GM21723 (cell line): ENCODE results near the gene CLEC4E.
"Not testable (repeated sequence)": the region's sequence is repeated elsewhere in the genome, so short reads cannot be mapped to it uniquely, and the experiment has no call there.

Source experiments
- ATAC-seq: cut with Tn5 transposase; IDR thresholded peaks from one replicate; pipeline ENCODE4 v1.9.1; 2021; ENCODE audit warnings: mild to moderate bottlenecking, moderate library complexity; ENCODE audit not compliant: unreplicated experiment

The CLEC4E gene

DNA sequence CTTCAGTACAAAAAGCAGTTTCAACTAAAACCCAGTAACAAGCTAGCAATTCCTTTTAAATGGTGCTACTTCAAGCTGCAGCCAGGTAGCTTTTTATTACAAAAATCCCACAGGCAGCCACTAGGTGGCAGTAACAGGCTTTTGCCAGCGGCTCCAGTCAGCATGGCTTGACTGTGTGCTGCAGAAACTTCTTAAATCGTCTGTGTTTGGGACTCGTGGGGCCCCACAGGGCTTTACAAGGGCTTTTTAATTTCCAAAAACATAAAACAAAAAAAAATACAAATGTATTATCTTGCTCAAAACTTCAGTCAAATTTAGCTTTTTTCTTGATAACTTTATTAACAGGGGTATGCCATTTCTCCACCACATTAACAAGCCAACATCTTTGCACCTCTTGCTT, 3.6 kb upstream of the CLEC4E start:
- peak; percentile 79 for ATAC-seq

DNA sequence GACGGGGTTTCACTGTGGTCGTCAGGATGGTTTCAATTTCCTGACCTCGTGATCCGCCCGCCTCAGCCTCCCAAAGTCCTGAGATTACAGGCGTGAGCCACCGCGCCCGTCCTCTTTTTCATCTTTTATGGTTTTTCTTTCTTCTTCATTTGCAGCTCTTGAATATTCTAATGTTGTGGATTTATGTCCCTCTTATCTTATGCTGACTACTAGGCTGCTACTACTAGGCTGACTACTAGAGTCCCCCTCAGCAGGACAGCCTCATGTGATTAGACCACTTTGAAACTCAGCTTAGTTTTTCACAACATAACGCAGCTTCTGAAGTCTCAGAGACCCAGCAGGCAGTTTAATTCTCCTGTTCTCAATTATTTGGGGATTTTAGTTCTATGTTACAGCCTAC, 857 bp upstream of the CLEC4E start:
- ATAC-seq: no peak

DNA sequence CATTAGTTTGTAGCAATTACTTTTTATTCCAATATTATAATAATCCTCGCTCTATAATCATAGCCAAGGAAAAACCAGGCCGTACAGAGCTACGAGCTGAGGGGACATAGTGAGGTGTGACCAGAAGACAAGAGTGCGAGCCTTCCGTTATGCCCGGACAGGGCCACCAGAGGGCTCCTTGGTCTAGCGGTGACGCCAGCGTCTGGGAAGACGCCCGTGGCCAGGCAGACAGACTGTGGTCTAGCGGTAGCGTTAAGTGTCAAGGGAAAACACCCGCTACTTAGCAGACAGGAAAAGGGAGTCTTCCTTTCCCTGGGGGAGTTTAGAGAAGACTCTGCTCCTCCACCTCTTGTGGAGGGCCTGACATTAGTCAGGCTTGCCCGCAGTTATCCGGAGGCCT, 2.9 kb downstream of the CLEC4E start:
- ATAC-seq: not testable (repeated sequence)

DNA sequence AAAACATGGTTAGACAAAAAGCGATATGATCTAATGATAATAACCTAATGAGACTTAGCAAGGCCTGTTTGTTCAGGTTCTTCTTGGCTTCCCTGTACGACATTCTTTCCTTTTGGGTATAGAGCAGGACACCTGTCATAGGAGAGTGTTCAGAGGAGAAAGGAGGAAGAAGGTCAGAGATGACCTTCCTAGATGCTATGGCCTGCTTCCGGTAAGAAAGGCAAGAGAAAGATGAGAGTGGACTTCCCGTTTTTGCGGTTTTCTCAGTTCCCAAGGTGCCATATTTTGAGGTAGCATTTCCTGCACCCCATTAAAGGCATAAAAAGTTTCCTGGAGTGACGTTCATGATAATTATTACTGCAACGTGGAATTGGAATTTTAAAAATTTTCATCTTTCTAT, 8.7 kb downstream of the CLEC4E start:
- ATAC-seq: no peak

DNA sequence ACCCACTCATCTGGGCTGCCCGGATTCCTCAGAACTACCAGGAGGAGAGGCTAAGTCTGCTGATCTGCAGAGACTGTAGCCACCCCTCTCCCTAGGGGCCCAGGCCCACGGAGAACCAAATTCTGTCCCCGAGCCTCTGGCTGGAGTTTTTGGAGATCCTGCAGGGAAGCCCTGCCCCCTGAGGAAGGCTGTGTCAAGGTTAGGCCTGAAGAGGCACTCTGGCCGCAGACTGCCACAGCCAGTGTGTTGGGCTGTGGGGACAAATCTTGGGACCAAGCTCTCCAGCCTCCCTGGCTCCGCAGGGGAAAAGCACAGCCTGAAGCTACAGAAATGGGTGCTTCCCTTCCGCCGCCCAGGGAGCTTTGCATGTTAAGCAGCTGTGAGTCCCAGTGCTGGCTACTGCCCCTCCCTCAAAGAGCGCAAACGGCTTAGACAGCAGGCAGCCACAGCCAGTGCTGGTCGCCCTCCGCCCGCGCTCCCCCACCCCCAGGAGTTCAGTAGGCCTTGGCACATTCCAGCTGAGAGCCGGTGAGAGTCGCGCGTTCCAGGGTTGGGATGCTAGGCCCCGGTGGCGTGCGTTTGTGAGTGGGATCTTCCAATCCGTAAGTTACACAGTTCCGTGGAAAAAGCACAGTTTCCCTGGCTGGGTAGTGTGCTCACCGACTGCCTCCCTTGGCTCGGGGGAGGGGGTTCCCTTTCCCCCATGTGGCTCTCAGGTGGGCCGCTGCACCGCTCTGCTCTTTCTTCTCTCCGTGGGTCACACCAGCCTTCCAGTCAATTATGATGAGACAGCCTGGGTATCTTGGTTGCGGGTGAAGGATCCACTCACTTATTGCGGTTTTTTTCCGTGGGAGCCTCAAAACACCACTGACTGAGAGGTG, 13.2 kb downstream of the CLEC4E start:
- no peak for ATAC-seq

DNA sequence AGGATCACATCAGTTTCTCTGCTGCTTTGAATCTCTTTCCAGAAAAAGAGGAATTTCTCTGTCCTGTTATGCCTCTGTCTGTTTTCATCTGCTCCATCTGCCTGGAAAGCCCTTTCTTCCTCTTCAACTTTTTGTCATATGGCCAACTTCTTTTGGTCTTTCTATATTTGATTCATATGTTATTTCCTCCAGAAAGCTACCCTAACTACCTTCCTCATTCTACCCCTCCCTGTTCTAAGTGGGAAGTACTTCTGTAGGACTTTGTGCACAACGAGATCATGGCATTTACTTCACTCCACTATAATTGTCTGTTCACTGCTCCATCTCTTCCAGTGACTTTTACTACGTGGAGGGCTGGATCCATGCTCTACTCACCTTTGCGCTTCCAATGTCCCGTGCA, 21.5 kb downstream of the CLEC4E start:
- no peak for ATAC-seq

DNA sequence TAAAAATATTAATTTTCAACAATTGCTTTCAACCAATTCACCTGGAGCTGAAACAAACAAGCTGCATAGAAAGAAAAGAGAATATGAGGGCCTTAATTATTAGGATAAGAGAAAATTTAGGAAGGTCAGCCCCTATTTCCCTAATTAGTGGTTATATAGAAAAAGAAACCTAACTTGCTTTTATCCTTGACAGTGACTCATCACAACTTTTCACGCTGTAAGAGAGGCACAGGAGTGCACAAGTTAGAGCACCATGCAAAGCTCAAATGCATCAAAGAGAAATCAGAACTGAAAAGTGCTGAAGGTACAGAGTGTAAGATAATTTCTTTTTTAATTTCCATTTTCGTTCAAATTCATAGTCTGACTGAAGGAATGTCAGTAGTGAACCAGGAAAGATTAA, 22.7 kb downstream of the CLEC4E start:
- no peak for ATAC-seq

DNA sequence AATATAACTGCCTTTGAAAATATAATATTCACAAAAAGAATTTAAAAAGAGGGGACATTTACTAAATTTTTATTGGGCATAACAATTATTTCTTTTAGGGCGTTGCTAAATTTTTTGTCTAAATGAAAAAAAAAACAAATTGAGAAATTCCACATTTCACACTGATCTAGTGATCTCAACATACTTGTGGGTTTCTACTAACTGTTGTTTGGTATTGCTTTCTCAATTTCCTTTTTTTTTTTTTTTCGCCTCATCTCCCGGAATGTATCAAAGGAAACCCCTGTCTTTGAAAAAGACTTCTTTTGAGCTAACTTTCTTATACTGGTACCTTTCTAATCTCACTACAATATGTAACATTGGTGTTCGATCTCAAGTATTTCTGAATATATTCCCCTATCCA, 27.4 kb downstream of the CLEC4E start, which contains the start of gene CLEC4D:
Gene CLEC4D, plus strand, starts transcription at position 248 of the 400 bp plus-strand sequence. CDS start 230 bp downstream, outside the sequence.
- ATAC-seq: no peak

DNA sequence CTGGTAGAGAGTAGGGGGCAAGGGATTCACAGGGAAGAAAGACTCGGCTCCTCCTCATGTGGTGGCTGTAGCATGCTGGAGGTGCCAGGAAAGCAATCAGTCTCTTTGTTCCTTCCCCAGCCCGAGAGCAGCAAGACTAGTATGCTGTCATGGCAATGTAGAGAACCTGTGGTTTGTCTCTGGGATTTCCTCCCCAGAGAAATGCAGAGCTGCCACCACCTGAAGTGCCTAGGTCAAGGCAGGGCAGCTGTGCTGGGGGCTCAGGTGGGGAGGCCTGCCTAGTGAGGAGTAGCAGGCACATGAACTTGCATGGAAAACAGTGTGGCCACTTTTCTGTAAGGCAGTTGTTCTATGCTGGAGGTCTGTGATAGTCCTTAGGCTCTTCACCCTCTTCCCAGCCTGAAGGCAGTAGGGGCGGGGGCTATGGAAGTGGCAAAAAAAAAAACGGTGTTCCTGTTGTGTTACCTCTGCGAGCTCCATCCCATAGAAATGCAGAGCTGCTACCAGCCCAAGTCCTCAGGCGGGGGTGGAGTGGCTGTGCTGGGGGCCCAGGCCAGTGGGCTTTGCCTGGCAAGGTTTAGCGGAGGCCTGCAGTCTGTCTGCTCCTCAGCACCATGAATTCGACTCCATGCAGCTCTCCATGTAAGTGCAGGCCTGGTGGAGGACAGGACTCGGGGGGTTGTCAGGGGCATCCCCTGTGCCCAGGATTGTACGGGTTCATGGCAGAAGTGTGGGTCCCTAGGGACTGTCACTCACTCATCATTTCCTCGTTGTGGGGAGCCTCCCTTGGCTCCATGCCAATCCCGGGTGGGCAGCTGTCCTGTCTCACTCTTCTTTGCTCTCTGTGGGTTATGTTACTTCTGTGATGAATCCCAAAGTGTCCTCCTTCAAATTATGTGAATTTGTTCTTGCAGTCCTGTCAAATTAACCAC, 31.5 kb downstream of the CLEC4E start:
- ATAC-seq: no peak

DNA sequence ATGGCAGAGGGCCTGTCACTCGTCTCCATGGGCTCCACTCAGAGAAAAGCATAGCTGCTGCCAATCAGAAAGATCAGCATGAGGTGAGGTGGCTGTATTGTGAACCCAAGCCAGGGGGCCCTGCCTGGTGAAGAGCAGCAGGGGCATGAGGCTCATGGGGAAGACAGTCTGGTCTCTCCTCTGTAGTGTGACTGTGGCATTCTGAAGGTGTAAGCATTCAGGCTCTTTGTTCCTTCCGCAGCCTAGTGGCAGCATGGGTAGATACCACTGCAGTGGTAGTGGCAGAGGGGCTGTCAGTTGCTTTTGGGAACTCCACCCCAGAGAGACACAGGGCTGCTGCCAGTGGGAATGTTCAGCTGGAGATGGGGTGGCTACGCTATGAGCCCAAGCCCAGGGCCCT, 32.5 kb downstream of the CLEC4E start:
- ATAC-seq: no peak

DNA sequence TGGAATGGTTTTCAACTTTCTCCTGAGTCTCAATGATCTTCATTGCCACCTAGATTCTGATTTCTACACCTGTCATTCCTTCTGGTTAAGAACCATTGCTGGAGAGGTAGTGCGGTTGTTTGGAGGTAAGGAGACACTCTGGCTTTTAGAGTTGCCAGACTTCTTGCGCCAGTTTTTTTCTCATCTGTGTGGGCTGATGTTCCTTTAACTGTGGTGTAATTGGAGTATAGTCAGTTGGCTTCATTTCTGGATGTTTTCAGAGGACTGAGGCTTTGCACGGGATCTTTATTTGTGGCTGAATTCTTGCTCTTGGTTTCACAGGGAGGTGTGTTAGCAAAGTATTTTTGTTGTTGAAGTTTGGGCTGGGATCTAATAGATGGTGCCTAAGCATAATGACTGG, 33.1 kb downstream of the CLEC4E start:
- ATAC-seq: no peak

DNA sequence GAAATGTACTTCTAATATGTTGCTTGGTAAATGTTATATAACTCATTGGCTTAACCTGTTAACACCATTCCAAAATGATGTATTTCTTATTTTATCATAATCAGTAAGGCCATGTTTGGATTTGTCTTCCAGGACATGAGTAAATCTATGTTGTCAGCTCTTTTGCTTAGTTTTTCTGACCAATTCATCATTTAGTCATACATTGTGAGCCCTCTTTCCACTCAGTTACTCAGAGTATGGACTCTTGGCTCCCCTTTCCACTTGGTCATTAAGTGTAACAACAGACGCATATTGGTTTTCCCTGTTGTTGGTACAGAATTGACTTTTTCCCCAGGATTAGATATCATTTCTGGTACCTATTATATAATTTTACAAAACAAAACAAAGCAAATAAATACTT, 36.4 kb downstream of the CLEC4E start:
- no peak for ATAC-seq

DNA sequence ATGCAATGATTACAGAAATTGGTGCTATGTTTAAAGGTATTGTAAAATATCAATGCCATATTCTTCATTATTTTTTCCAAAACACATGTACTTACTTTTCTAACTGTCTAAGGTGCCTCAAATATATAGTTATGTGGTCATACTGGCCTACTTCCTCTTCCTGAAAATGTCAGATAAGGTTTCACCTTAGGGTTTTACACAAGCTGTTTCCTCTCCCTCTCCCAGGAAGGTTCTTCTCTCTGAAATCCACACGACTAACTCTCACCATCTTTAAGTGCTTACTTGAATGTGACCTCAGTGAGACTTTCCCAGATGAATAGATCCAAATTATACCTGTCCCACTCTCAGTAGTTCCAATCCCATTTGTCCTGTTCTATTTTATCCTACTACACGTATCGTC, 39.0 kb downstream of the CLEC4E start:
- ATAC-seq: no peak

DNA sequence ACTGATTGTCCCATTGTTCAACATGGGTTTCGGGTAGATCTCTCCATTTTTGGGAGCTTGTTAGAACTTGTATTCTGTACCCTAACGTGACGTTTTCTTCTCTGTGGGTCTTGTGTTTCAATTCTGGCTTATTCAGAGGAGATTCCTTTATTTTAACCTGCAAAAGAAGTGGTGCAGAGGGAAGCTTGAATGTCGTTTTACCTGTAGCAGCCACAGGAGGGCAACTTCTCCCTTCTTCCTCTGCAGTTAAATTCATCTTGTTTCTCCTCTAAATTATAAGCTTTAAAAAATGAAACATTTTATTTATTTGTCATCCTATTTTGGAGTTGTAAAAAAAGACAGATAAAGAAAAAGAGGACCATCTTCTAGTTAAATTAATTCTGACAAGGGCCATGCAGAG, 41.1 kb downstream of the CLEC4E start:
- ATAC-seq: no peak

DNA sequence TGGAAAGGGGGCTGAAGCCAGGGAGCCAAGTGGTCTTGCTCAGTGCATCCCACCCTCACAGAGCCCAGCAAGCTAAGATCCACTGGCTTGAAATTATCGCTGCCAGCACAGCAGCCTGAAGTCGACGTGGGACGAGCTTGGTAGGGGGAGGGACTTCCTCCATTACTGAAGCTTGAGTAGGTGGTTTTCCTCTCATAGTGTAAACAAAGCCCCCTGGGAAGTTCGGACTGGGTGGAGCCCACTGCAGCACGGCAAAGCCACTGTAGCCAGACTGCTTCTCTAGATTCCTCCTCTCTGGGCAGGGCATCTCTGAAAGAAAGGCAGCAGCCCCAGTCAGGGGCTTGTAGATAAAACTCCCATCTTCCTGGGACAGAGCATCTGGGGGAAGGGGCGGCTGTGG, 44.6 kb downstream of the CLEC4E start:
- ATAC-seq: not testable (repeated sequence)

DNA sequence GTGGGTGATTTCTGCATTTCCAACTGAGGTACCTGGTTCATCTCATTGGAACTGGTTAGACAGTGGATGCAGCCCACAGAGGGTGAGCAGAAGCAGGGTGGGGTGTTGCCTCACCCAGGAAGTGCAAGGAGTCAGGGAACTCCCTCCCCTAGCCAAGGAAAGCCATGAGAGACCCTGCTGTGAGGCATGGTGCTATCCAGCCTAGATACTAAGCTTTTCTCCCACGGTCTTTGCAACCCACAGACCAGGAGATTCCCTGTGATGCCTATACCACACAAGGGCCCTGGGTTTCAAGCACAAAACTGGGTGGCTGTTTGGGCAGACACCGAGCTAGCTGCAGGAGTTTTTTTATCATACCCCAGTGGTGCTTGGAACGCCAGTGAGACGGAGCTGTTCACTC, 45.0 kb downstream of the CLEC4E start:
- not testable (repeated sequence) for ATAC-seq

DNA sequence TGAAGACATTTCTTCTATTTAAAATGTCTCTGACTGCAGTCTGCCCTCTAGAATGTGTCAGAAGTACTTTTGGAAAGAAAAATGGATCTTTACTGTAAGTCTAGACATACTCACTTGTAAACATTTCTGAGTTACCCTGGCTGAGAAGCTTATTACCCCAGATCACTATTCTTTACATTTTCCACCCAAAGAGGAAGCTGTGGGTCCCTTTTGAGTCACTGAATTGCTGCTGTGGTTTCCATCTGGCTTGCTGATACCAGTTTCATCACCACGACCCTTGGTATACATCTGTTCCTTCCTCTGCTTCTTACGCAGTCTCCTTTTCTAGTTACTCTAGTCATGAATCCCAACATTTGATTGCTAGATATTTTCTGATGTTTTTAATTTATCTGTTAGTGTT, 47.6 kb downstream of the CLEC4E start:
- ATAC-seq: peak; percentile 99

DNA sequence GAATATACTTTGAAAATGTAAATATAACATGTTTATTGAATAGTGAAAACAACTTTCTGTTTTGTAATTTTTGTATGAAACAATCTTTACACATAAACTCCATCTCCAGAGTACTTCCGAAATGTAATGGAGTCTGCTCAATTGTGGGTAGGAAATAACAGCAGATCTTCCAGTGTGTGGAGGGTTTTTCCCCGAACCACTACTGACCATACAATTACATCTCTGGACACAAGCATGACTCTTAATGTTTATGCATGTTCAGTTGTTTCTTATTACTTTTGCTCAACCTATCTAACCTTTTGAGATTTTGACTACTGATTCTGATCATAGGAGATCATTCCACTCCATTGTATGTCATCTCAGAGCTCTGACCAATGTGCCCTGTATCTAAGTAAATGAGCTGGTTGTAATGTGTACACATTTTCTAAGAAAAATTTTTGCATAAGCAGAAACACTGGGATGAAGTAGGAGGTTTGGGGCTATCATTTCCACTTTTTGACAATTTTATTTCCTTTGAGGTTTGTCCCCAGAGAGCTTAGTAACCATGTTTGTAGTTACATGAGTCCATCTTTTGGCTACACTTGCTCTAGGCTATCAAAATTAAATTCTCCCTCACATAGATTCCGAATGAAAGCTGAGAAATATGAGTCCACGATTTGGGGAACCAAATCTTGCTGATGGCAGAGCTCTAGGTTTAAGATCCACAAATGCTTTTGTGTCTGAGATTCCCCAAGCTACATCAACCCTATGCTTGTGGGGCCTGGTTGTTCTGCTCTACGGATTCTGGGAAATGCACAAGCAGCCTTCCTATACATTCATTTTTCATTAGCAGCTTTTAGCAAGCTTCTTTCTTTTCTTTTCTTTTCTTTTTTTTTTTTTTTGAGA, 48.8 kb downstream of the CLEC4E start:
- ATAC-seq: no peak
